NCI-H187 treated with DMSO at 0.1 percent for 48 hours (cell line): ENCODE results near the gene USP11.
"Not testable (repeated sequence)": the region's sequence is repeated elsewhere in the genome, so short reads cannot be mapped to it uniquely, and the experiment has no call there.

ENCODE experiments used
- DNase-seq: peaks from one replicate; lab custom pipeline; 2025; lab: John Stamatoyannopoulos, UW

Gene USP11

GRCh38 chrX:47247206-47247998 lies 14.6 kb downstream of the USP11 start:
- DNase-seq, result no peak

- no peak for DNase-seq
Observed at GRCh38 chrX:47247999-47248320, 15.2 kb downstream of the USP11 start.

GRCh38 chrX:47248576-47248975 lies 15.8 kb downstream of the USP11 start:
- no peak for DNase-seq

DNA sequence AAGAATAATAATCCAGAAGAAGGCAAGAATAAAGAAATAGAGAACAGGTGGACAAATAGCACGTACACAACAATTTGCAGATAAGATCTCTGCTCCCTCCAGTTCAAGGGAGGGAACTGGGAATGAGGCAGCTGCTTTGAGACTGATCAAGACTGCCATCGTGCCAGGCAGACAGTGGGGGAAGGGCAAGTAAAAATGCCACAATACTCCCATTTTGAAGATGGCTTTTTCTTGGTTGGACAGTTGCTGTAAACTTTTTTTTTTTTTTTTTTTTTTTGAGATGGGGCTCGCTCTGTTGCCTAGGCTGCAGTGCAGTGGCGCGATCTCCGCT lies 17.2 kb downstream of the USP11 start:
- no peak for DNase-seq

GRCh38 chrX:47257620-47258019 lies 24.8 kb downstream of the USP11 start:
- DNase-seq, result not testable (repeated sequence)

DNA sequence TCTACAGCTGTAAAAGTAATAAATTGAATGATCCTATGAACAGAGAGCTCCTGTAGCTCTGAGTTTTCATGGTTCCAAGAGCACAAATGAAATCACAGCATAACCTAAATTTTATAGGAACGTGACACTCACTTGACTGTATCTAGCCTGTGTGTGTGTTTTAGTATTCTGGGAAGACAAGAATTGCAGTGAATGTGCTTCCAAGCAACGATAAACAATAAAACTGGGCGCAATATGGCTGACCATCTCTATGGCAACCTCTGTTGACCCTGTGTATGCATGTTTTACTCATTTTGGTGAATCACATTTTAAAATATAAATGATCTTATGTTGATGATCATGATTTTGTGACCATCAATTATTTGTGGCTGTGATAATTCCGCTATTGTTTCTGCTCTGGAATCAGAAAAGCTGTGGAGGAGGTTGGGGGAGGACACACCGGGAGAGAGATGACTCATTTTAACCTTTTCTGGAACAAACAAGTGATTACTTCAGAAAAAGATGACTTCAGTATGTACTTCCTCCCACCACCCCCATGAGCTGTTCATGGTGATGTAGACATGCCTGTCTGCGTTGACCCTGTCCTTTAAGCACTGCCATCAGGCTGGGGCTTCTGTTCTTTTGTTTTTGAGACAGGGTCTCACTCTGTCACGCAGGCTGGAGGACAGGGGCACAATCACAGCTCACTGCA lies 31.8 kb downstream of the USP11 start:
- no peak for DNase-seq

DNA sequence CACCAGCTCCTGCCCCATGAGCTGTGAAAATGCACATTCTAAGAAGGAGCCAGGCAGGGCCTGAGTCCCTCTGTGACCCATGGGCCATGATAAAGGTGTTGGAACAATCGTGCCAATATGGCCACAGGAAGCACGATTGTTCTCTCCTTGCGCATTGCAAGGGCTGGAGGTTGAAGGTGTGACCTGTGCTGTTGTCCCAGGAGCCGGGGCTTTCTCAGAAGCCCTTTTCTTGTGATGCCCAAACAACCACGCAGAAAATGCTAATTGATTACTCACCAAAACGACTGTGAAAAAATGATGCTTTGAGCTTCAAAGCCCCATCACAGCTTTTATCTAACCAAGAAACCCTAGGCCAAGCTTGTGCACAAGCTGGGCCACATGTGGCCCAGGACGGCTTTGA lies 33.8 kb downstream of the USP11 start:
- no peak for DNase-seq

DNA sequence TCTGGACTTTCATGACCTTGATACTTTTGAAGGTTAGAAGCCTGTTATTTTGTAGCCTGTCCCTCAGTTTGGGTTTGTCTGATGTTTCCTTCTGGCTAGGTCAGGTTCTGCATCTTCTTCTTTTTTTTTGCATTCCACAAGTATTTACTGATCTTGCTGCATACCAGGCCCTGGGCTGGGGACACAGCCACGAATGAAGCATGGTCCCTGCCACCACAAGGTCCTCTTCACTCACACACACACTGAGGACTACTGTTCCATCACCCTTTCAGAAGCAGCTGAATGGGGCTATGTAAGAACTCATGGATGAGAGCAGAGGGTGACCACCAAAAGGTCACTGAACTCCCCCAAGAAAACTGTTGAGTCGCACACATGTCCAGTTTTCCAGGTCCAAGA lies 39.2 kb downstream of the USP11 start:
- DNase-seq, result no peak

- DNase-seq, result no peak
Observed at GRCh38 chrX:47273011-47273730, 40.4 kb downstream of the USP11 start.

GRCh38 chrX:47278691-47279090 lies 45.9 kb downstream of the USP11 start:
- no peak for DNase-seq

DNA sequence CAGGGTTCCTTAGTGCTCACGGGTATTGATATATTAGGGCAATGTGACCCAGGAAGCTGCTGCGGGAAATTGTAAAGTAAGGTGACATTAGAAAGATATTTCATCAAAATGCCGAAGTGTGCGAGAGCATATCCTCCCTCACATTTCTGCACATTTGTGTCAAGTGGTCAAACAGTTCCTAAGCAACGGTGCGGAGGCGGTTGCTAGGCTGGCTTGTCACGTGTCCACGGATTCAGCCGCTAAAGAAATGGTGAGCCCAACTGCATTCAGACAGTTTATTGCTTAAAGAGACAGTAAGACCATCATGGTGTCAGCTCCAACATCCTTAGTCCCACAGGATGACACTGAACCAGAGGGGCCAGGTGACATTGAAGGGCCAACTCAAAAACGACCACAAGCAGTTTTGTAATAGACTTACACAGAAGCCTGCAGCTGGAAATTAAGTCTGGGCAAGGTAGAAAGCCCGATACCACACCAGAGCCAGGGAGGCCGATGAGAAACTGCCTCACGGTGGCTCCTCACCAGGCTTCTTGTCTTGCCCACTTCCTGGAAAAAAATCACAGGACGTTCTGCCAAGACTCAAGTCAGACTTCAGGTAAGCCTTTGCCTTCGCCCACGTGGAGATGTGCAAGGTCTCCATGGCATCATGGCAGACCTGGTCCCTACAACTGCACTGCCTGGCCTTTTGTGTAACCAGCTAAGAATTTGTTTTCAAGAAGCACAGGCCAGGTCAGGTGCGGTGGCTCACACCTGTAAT lies 50.4 kb downstream of the USP11 start:
- no peak for DNase-seq

- not testable (repeated sequence) for DNase-seq
Observed at GRCh38 chrX:47284616-47285015, 51.8 kb downstream of the USP11 start.

GRCh38 chrX:47285836-47286320 lies 53.1 kb downstream of the USP11 start:
- DNase-seq, result no peak

GRCh38 chrX:47293106-47293505 lies 60.3 kb downstream of the USP11 start:
- DNase-seq, result no peak

- DNase-seq, result no peak
Observed at GRCh38 chrX:47296766-47297365, 64.1 kb downstream of the USP11 start.

- DNase-seq, result no peak
Observed at GRCh38 chrX:47297874-47298273, 65.1 kb downstream of the USP11 start.
